GM19351 (cell line): ENCODE measurements around the gene ALAD.
A peak's percentile ranks its signal among the peaks of the same experiment; 100 is the strongest.

ENCODE experiments used
- ATAC-seq: cut with Tn5 transposase; IDR thresholded peaks from one replicate; pipeline ENCODE4 v1.9.1; 2021; ENCODE audit warnings: mild to moderate bottlenecking, moderate library complexity; ENCODE audit not compliant: unreplicated experiment

The ALAD gene

GRCh38 chr9:113350107-113350661 is 50.9 kb downstream of the ALAD start:
- ATAC-seq: peak; percentile 9

GRCh38 chr9:113349445-113350094 is 51.5 kb downstream of the ALAD start, which contains the start of gene BSPRY:
TSS of gene BSPRY (plus strand) at chr9:113349541. CDS start at chr9:113349580, 39 bp downstream.
- ATAC-seq: peak; percentile 39

GRCh38 chr9:113349066-113349444 is 52.0 kb downstream of the ALAD start:
- no peak for ATAC-seq

DNA sequence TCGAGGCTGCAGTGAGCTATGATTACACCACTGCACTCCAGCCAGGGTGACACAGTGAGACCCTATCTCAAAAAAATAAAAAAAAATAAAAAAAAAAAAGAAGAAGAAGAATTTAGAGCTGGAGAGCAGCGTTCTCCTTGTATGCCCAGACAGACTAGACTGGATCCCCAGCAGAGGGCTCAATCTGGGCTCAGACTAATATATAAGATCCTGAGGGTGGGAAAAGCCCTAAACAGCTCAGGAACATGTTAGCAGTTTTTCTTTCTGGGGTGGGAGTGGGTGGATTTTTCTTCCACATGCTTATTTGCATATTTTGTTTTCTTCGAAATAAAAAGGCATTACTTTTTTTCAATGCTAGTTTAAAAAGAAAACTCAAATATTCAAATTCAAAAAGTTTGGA is 52.6 kb downstream of the ALAD start:
- ATAC-seq: no peak

DNA sequence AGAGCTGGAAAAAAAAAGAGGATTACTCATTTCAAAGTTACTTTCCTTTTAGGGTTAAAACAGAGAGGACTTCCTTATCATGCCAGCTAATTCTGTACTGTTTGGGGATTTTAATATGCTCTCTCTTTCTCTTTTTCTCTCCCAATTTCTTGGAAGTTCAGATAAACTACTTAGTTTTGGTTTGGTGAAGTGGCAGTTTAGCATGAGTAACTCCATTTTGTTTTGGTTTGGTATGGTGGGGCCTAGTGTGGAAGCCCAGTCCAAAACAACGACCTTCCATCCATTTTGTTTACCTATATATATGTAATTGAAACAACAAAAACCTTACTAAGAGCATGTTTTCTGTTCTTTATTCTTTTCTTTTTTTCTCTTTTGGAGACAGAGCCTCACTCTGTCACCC is 55.4 kb downstream of the ALAD start:
- no peak for ATAC-seq

- no peak for ATAC-seq
These were observed 55.9 kb downstream of the ALAD start for GRCh38 chr9:113345190-113345589.

GRCh38 chr9:113343732-113344231 is 57.3 kb downstream of the ALAD start:
- no peak for ATAC-seq

DNA sequence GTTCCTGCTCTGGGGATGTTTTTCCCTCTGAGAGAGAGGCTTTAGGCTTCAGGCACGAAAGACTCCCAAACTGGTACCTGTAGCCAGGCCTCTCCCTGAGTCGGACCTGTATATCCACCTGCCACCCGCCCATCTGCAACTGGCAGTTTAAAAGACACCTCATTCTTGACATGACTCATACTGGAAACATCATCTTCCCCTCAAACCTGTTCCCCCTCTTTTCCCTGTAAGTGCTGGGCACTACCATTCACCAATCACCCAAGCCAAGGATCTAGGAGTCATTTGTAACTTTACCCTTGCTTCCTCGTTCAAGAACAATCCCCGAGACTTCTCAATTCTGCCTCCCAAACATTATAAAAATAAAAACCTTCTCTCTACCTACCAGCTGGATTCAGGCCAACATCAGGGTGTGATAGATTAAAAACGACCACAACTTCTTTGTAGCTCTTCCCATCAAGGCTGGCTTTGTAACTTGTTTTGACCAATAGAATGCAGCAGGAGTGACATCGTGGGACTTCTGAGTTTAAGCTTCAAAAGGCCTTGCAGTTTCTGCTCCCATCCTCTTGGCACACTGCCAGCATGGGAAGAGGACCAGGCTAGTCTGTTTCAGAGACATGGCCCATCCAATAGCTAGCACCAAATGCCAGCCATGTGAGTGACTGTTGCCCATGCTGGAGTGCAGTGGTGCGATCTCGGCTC is 59.2 kb downstream of the ALAD start:
- ATAC-seq: no peak

GRCh38 chr9:113340011-113340699 is 60.9 kb downstream of the ALAD start, which contains the start of gene WDR31:
TSS of gene WDR31 (minus strand) at chr9:113340275. CDS start at chr9:113332022, 8,253 bp downstream.
- ATAC-seq: peak; percentile 99

DNA sequence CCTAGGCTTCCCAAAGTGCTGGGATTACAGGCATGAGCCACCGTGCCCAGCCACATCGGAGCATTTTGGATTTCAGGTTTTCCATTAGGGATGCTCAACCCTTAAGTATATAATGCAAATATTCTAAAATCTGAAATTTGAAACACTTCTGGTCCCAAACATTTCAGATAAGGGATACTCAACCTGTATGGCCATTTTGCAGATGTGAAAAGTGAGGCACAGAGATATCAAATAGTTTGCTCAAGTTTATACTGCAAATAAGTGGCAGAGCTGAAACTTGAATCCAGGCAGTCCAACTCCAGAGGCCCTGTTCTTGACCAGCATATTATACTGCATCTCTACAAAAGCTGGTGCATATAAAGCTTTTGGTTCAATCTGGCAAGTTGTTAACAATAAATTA is 63.4 kb downstream of the ALAD start:
- ATAC-seq: no peak
